ENCODE data around the gene WDR74.

Gene WDR74

GRCh38 chr11:62823677-62824076 lies 15.7 kb downstream of the WDR74 start:
- no peak for DNase-seq (ENCODE audit: low spot score)
- in situ Hi-C loops (cut with MboI; ENCODE audit: low pct_unique_long_range_greater_than_20kb, low sequenced_read_pairs, unreplicated experiment) = no loop called here
- no peak for TF ChIP-seq CTCF (IDR thresholded peaks at IDR 0.05; ENCODE audit: extremely low read depth, insufficient read depth, missing control alignments)

- no peak for DNase-seq (ENCODE audit: low spot score)
- TF ChIP-seq CTCF (IDR thresholded peaks at IDR 0.05; ENCODE audit: extremely low read depth, insufficient read depth, missing control alignments) = no peak
- in situ Hi-C loops (cut with MboI; ENCODE audit: low pct_unique_long_range_greater_than_20kb, low sequenced_read_pairs, unreplicated experiment) = no loop called here
Observed at GRCh38 chr11:62817129-62817528, 22.3 kb downstream of the WDR74 start.

GRCh38 chr11:62816557-62816956 lies 22.8 kb downstream of the WDR74 start:
- DNase-seq (ENCODE audit: low spot score) = no peak
- in situ Hi-C loops (cut with MboI; ENCODE audit: low pct_unique_long_range_greater_than_20kb, low sequenced_read_pairs, unreplicated experiment) = no loop called here
- no peak for TF ChIP-seq CTCF (IDR thresholded peaks at IDR 0.05; ENCODE audit: extremely low read depth, insufficient read depth, missing control alignments)

GRCh38 chr11:62811659-62812058 lies 27.7 kb downstream of the WDR74 start:
- DNase-seq (ENCODE audit: low spot score) = no peak
- no peak for TF ChIP-seq CTCF (IDR thresholded peaks at IDR 0.05; ENCODE audit: extremely low read depth, insufficient read depth, missing control alignments)
- in situ Hi-C loops (cut with MboI; ENCODE audit: low pct_unique_long_range_greater_than_20kb, low sequenced_read_pairs, unreplicated experiment) = no loop called here

GRCh38 chr11:62810748-62811147 lies 28.6 kb downstream of the WDR74 start:
- no peak for TF ChIP-seq CTCF (IDR thresholded peaks at IDR 0.05; ENCODE audit: extremely low read depth, insufficient read depth, missing control alignments)
- in situ Hi-C loops (cut with MboI; ENCODE audit: low pct_unique_long_range_greater_than_20kb, low sequenced_read_pairs, unreplicated experiment) = no loop called here
- DNase-seq (ENCODE audit: low spot score) = no peak

GRCh38 chr11:62806611-62807121 lies 32.7 kb downstream of the WDR74 start:
- in situ Hi-C loops (cut with MboI; ENCODE audit: low pct_unique_long_range_greater_than_20kb, low sequenced_read_pairs, unreplicated experiment) = no loop called here
- no peak for DNase-seq (ENCODE audit: low spot score)
- no peak for TF ChIP-seq CTCF (IDR thresholded peaks at IDR 0.05; ENCODE audit: extremely low read depth, insufficient read depth, missing control alignments)

GRCh38 chr11:62805961-62806441 lies 33.4 kb downstream of the WDR74 start:
- no peak for TF ChIP-seq CTCF (IDR thresholded peaks at IDR 0.05; ENCODE audit: extremely low read depth, insufficient read depth, missing control alignments)
- in situ Hi-C loops (cut with MboI; ENCODE audit: low pct_unique_long_range_greater_than_20kb, low sequenced_read_pairs, unreplicated experiment) = no loop called here
- DNase-seq (ENCODE audit: low spot score) = peak; percentile 55
